ENCODE data around the gene PLA2G12A.

PLA2G12A gene

GRCh38 chr4:109721033-109721432 is 8.8 kb downstream of the PLA2G12A start:
- TF ChIP-seq ELK4 (IDR thresholded peaks at IDR 0.05; ENCODE audit: borderline replicate concordance, low read depth, low read length) (no peak), ZNF133 (tag by site-specific recombination; IDR thresholded peaks at IDR 0.05) (no peak), ZNF423 (tag by site-specific recombination; IDR thresholded peaks at IDR 0.05) (no peak), ZNF354C (tag by site-specific recombination; IDR thresholded peaks at IDR 0.05; ENCODE audit: borderline replicate concordance, low read depth) (no peak), PRDM10 (tag by site-specific recombination; IDR thresholded peaks at IDR 0.05) (no peak), ZNF280D (tag by site-specific recombination; IDR thresholded peaks at IDR 0.05) (no peak), ZNF362 (tag by site-specific recombination; IDR thresholded peaks at IDR 0.05) (no peak), ZNF138 (tag by site-specific recombination; IDR thresholded peaks at IDR 0.05; ENCODE audit: borderline replicate concordance) (no peak), ZBTB11 (tag by site-specific recombination; conservative IDR thresholded peaks at IDR 0.05; ENCODE audit: low read depth) (no peak), ZEB2 (tag by site-specific recombination; IDR thresholded peaks at IDR 0.05) (no peak), ZBTB8A (tag by site-specific recombination; IDR thresholded peaks at IDR 0.05) (no peak), ZNF544 (tag by site-specific recombination; IDR thresholded peaks at IDR 0.05) (no peak), ZBTB21 (tag by site-specific recombination; IDR thresholded peaks at IDR 0.05) (no peak), ZNF501 (tag by site-specific recombination; IDR thresholded peaks at IDR 0.05) (no peak), ZNF214 (tag by site-specific recombination; IDR thresholded peaks at IDR 0.05; ENCODE audit: borderline replicate concordance) (no peak)
- Histone ChIP-seq H3K27ac (ENCODE audit: extremely low read depth, low read depth, low read length) (no peak overlapping the region), H3K4me3 (ENCODE audit: low read depth, low read length) (no peak overlapping the region), H3K9me3 (ENCODE audit: control insufficient read depth, insufficient read depth, low read depth, low read length) (no peaks in the 10 kb centered on the region), H3K36me3 (ENCODE audit: control insufficient read depth in 2 of 2, insufficient read depth in 1 of 2, low read length in 2 of 2) (peaks cover 6 to 31% of the 10 kb centered on the region in 2 experiments; a peak in 2 of 3 replicates), H3K4me1 (ENCODE audit: control insufficient read depth, insufficient read depth, low read length) (no peaks in the 10 kb centered on the region)
- CTCF ChIA-PET = interaction anchor here (0.6 kb wide), 1 partner anchor 108 kb away, joined by 3 read pairs; no protein-coding TSS in a partner anchor
- POLR2A ChIA-PET = no interaction called here

Data from HEK293 (cell line).